Measurements from ENCODE around the gene CRYBB1.

GRCh38 chr22:26618455-26618854 lies 628 bp upstream of the CRYBB1 start:
- TF ChIP-seq CTCF (IDR thresholded peaks at IDR 0.05; ENCODE audit: borderline replicate concordance, extremely low read depth, low read length, poor library complexity, severe bottlenecking) (no peak), EZH2 (IDR thresholded peaks at IDR 0.05; ENCODE audit: borderline replicate concordance, low read depth, low read length, severe bottlenecking) (no peak)

Measured in DND-41 (cell line).